Body of pancreas (tissue), 4 donors: ENCODE data around the gene DISP3.

Source experiments
- CTCF ChIP-seq, 7 experiments: fragments of 450-650 bp in 4 of 7; fragments of 200-600 bp in 3 of 7; sonication (generic) in 3 of 7; IDR thresholded peaks; one replicate each; pipeline ENCODE4 v1.5.1; 2016 to 2019; ENCODE audit warnings: antibody characterized with exemption in 7 of 7
- POLR2A ChIP-seq, 3 donors: fragments of 450-650 bp; IDR thresholded peaks; one replicate each; pipeline ENCODE4 v1.6.1; 2016; ENCODE audit warnings: antibody characterized with exemption in 3 of 3, mild to moderate bottlenecking in 2 of 3

DNA sequence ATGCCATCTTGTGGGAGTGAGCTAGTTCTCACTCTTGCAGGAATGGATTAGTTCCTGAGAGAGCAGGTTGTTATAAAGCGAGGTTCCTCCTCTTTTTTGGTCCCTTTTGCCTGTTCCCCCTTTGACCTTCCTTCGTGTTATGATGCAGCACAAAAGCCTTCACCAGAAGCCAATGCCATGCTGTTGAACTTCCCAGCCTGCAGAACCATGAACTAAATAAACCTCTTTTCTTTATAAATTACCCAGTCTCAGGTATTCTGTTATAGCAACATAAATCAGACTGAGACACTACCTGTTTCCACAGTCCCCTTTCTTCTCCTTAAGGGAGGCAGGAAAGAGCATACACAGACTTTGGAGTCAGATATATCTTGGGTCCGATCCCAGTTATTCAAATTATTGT is 25.6 kb downstream of the DISP3 start:
- no peak for TF ChIP-seq CTCF (IDR thresholded peaks at IDR 0.05)
- TF ChIP-seq POLR2A (IDR thresholded peaks at IDR 0.05) = no peak
